CD14-positive monocyte (primary cell): ENCODE data around the gene PCDHB1. TPM values are rescaled to one million over a fixed set of nuclear protein-coding genes. Genes with fewer than 3 reads are reported as not detected.
"Not testable (repeated sequence)": the region's sequence is repeated elsewhere in the genome, so short reads cannot be mapped to it uniquely, and the experiment has no call there.

Experiments
- DNase-seq, 3 donors: peaks; one replicate each; pipeline ENCODE4 v3.0.0-alpha.2; 2011 to 2022
- H2AFZ ChIP-seq: 2 replicates; pipeline ENCODE4 v1.6.0; 2012; ENCODE audit warnings: mild to moderate bottlenecking, low read depth, low read length, inconsistent platforms; ENCODE audit not compliant: insufficient read depth, poor library complexity, severe bottlenecking
- H3K27ac ChIP-seq, 2 donors: 1 replicate in 1 of 2; 2 replicates in 1 of 2; pipeline ENCODE4 v1.5.1; 2012 to 2013; ENCODE audit warnings: low read length in 2 of 2, control low read depth in 1 of 2, inconsistent platforms in 1 of 2, low read depth in 1 of 2, mild to moderate bottlenecking in 1 of 2
- H3K27me3 ChIP-seq, 2 donors: one replicate each; pipeline versions ENCODE4 v1.6.0 to v1.6.1; 2011 to 2013; ENCODE audit warnings: low read length in 2 of 2; ENCODE audit not compliant: control insufficient read depth in 2 of 2, insufficient read depth in 2 of 2
- H3K36me3 ChIP-seq, 2 donors: replicated peaks in 1 of 2; 1 replicate in 1 of 2; 2 replicates in 1 of 2; pipeline versions ENCODE4 v1.5.1 to v1.6.1; 2012 to 2013; ENCODE audit warnings: low read length in 2 of 2, control low read depth in 1 of 2, inconsistent platforms in 1 of 2, mild to moderate bottlenecking in 1 of 2; ENCODE audit not compliant: insufficient read depth in 2 of 2, control insufficient read depth in 1 of 2
- H3K4me1 ChIP-seq, 2 donors: 1 replicate in 1 of 2; 2 replicates in 1 of 2; pipeline versions ENCODE4 v1.5.1 to v1.6.1; 2012 to 2013; ENCODE audit warnings: low read length in 2 of 2, control low read depth in 1 of 2, inconsistent platforms in 1 of 2, mild to moderate bottlenecking in 1 of 2, moderate library complexity in 1 of 2; ENCODE audit not compliant: insufficient read depth in 2 of 2, control insufficient read depth in 1 of 2
- H3K4me2 ChIP-seq: replicated peaks from 2 replicates; pipeline ENCODE3; 2012; ENCODE audit warnings: low read length, moderate library complexity, mild to moderate bottlenecking; ENCODE audit not compliant: poor library complexity, severe bottlenecking; ENCODE audit errors: extremely low read depth
- H3K4me3 ChIP-seq, 3 experiments: fragments of 200-600 bp in 1 of 3; sonication (generic) in 1 of 3; replicated peaks in 1 of 3; 1 replicate in 2 of 3; 2 replicates in 1 of 3; pipeline ENCODE4 v1.5.1; 2011 to 2013; ENCODE audit warnings: low read length in 3 of 3, mild to moderate bottlenecking in 3 of 3, control low read depth in 2 of 3, low read depth in 2 of 3, inconsistent platforms in 1 of 3, moderate library complexity in 1 of 3
- H3K79me2 ChIP-seq: 2 replicates; pipeline ENCODE4 v1.6.0; 2012; ENCODE audit warnings: mild to moderate bottlenecking, control low read depth, inconsistent platforms, low read length, moderate library complexity; ENCODE audit not compliant: insufficient read depth
- H3K9ac ChIP-seq: 2 replicates; pipeline ENCODE4 v1.6.0; 2017; ENCODE audit warnings: low read length, mild to moderate bottlenecking; ENCODE audit not compliant: insufficient read depth, poor library complexity, severe bottlenecking
- H3K9me3 ChIP-seq, 2 donors: replicated peaks in 1 of 2; 1 replicate in 1 of 2; 2 replicates in 1 of 2; pipeline versions ENCODE4 v1.5.1 to v1.6.1; 2012 to 2013; ENCODE audit warnings: low read length in 2 of 2, control low read depth in 1 of 2; ENCODE audit not compliant: control insufficient read depth in 1 of 2, insufficient read depth in 1 of 2
- H4K20me1 ChIP-seq: 2 replicates; pipeline ENCODE4 v1.6.0; 2012; ENCODE audit warnings: mild to moderate bottlenecking, low read length, control low read depth, moderate library complexity; ENCODE audit not compliant: insufficient read depth
- H3K27ac Mint-ChIP-seq, 7 donors: one replicate each; pipeline ENCODE4 v1.8.0; 2020; ENCODE audit warnings: mild to moderate bottlenecking in 7 of 7, mixed read lengths in 7 of 7, moderate library complexity in 6 of 7, inconsistent platforms in 2 of 7
- H3K27me3 Mint-ChIP-seq, 3 donors: one replicate each; pipeline ENCODE4 v1.8.0; 2021 to 2022; ENCODE audit warnings: low read depth in 3 of 3, mild to moderate bottlenecking in 3 of 3, mixed read lengths in 3 of 3, moderate library complexity in 3 of 3, inconsistent platforms in 1 of 3
- H3K36me3 Mint-ChIP-seq, 2 donors: one replicate each; pipeline ENCODE4 v1.8.0; 2020; ENCODE audit warnings: mixed read lengths in 2 of 2, inconsistent platforms in 1 of 2, mild to moderate bottlenecking in 1 of 2
- H3K4me1 Mint-ChIP-seq: one replicate; pipeline ENCODE4 v1.8.0; 2020; ENCODE audit warnings: mild to moderate bottlenecking, mixed read lengths
- H3K4me3 Mint-ChIP-seq, 2 donors: one replicate each; pipeline ENCODE4 v1.8.0; 2020; ENCODE audit warnings: mild to moderate bottlenecking in 2 of 2, mixed read lengths in 2 of 2, moderate library complexity in 1 of 2
- H3K9me3 Mint-ChIP-seq, 7 donors: one replicate each; pipeline ENCODE4 v1.8.0; 2020 to 2022; ENCODE audit warnings: mixed read lengths in 7 of 7, mild to moderate bottlenecking in 6 of 7, moderate library complexity in 6 of 7, inconsistent platforms in 2 of 7
- WGBS: methylation state at CpG from one replicate; pipeline ENCODE4 v1.1.5; 2013; ENCODE audit warnings: missing lambda C conversion rate; ENCODE audit not compliant: insufficient coverage; 5-methylcytosine and 5-hydroxymethylcytosine counted together
- intact Hi-C, 2 donors: fragments of 100-400 bp; cut with micrococcal nuclease; formaldehyde crosslinking; loops; one replicate each; pipeline versions ENCODE4 v1.15.0 to v1.15.1; 2023
- polyA plus RNA-seq, 3 donors: library from polyadenylated mRNA; depleted of rRNA in 1 of 3; unstranded in 2 of 3; stranded (reverse) in 1 of 3; fragments of 300-500 nt in 2 of 3; fragments of >200 nt in 1 of 3; fragmentation: Illumina TruSeq in 2 of 3; gene quantifications; 1 replicate in 2 of 3; 2 replicates in 1 of 3; pipeline ENCODE4 v1.2.3, GENCODE V29; 2012 to 2021
- TF ChIP-seq, protein P1 (sequence below): fragments of 200-600 bp; IDR thresholded peaks from one replicate; pipeline ENCODE4 v1.8.0; 2022; ENCODE audit warnings: antibody characterized with exemption, mild to moderate bottlenecking

Gene PCDHB1
- polyA plus RNA-seq, 3 donors, result not detected

DNA sequence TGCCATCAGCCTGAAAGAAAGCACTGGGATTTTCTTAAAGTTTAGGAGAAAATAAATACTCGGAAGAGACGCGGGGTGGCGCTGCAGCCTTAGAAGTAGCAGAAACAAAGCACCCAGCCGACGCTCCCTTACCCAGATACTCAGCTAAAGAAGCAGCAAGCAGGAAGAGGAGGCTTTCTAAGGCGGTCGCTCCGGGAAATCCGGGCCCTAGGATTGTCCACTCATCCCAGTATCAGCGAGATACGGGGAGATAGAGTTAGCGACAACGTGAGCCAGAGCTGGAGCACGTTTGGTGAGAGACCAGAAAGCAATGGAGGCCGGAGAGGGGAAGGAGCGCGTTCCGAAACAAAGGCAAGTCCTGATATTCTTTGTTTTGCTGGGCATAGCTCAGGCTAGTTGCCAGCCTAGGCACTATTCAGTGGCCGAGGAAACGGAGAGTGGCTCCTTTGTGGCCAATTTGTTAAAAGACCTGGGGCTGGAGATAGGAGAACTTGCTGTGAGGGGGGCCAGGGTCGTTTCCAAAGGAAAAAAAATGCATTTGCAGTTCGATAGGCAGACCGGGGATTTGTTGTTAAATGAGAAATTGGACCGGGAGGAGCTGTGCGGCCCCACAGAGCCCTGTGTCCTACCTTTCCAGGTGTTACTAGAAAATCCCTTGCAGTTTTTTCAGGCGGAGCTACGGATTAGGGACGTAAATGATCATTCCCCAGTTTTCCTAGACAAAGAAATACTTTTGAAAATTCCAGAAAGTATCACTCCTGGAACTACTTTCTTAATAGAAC is 43.5 kb downstream of the PCDHB1 start, which contains the start of gene PCDHB2:
PCDHB2 (plus strand) TSS at position 135 of the 782 bp plus-strand sequence; CDS start at position 311, 176 bp downstream.
- H3K27me3 ChIP-seq, result peaks cover 0 to 17% of the 10 kb centered on the region in 2 donors
- no peak for DNase-seq
- Mint-ChIP-seq H3K4me1 (no peaks in the 10 kb centered on the region), H3K27ac (no peak within 1 kb of the TSS), H3K27me3 (peaks cover 16 to 28% (median 20%) of the 10 kb centered on the region in 3 donors), H3K4me3 (peak within 1 kb of the TSS in 1 of 2 donors; percentile 31), H3K9me3 (peaks cover 17 to 39% (median 33%) of the 10 kb centered on the region in 7 donors), H3K36me3 (peaks cover 0 to 2% of the 10 kb centered on the region in 2 donors)
- TF ChIP-seq, protein P1, sequence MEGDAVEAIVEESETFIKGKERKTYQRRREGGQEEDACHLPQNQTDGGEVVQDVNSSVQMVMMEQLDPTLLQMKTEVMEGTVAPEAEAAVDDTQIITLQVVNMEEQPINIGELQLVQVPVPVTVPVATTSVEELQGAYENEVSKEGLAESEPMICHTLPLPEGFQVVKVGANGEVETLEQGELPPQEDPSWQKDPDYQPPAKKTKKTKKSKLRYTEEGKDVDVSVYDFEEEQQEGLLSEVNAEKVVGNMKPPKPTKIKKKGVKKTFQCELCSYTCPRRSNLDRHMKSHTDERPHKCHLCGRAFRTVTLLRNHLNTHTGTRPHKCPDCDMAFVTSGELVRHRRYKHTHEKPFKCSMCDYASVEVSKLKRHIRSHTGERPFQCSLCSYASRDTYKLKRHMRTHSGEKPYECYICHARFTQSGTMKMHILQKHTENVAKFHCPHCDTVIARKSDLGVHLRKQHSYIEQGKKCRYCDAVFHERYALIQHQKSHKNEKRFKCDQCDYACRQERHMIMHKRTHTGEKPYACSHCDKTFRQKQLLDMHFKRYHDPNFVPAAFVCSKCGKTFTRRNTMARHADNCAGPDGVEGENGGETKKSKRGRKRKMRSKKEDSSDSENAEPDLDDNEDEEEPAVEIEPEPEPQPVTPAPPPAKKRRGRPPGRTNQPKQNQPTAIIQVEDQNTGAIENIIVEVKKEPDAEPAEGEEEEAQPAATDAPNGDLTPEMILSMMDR, result no peak
- 16% methylated on average over 24 of the region's 29 CpGs for WGBS
- H3K9me3 ChIP-seq, result peaks cover 12 to 33% of the 10 kb centered on the region in 2 donors
- H3K4me1 ChIP-seq, result no peaks in the 10 kb centered on the region
- no peaks in the 10 kb centered on the region for H3K79me2 ChIP-seq
- H2AFZ ChIP-seq, result no peak within 1 kb of the TSS
- no peaks in the 10 kb centered on the region for H3K36me3 ChIP-seq
- no peak within 1 kb of the TSS for H3K4me2 ChIP-seq
- H3K4me3 ChIP-seq, result no peak within 1 kb of the TSS
- H3K9ac ChIP-seq, result no peak within 1 kb of the TSS
- no peaks in the 10 kb centered on the region for H4K20me1 ChIP-seq
- intact Hi-C loops, result no loop called here
- H3K27ac ChIP-seq, result no peak within 1 kb of the TSS

DNA sequence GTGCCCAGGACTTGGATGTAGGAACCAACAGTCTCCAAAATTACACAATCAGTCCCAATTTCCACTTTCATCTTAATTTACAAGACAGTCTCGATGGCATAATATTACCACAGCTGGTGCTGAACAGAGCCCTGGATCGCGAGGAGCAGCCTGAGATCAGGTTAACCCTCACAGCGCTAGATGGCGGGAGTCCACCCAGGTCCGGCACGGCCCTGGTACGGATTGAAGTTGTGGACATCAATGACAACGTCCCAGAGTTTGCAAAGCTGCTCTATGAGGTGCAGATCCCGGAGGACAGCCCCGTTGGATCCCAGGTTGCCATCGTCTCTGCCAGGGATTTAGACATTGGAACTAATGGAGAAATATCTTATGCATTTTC is 44.1 kb downstream of the PCDHB1 start:
- H3K4me3 Mint-ChIP-seq, result peak overlapping the region in 1 of 2 donors; percentile 31
- no peak overlapping the region for H3K9ac ChIP-seq
- intact Hi-C loops, result no loop called here

DNA sequence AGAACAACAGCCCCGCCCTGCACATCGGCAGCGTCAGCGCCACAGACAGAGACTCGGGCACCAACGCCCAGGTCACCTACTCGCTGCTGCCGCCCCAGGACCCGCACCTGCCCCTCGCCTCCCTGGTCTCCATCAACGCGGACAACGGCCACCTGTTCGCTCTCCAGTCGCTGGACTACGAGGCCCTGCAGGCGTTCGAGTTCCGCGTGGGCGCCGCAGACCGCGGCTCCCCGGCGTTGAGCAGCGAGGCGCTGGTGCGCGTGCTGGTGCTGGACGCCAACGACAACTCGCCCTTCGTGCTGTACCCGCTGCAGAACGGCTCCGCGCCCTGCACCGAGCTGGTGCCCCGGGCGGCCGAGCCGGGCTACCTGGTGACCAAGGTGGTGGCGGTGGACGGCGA is 45.0 kb downstream of the PCDHB1 start:
- H2AFZ ChIP-seq, H3K4me1 Mint-ChIP-seq, H4K20me1 ChIP-seq, H3K4me1 ChIP-seq, H3K36me3 Mint-ChIP-seq, DNase-seq, H3K4me3 Mint-ChIP-seq, H3K4me2 ChIP-seq, H3K4me3 ChIP-seq, H3K36me3 ChIP-seq, H3K27ac ChIP-seq, H3K79me2 ChIP-seq, intact Hi-C loops, H3K9ac ChIP-seq, H3K27ac Mint-ChIP-seq: not testable (repeated sequence)
- Histone ChIP-seq H3K27me3 (peaks cover 0 to 26% of the 10 kb centered on the region in 2 donors), H3K9me3 (peaks cover 23 to 39% of the 10 kb centered on the region in 2 donors)
- WGBS, result 36% methylated on average over 5 of the region's 46 CpGs
- peaks cover 20 to 34% (median 24%) of the 10 kb centered on the region in 3 donors for H3K27me3 Mint-ChIP-seq
- H3K9me3 Mint-ChIP-seq, result peaks cover 23 to 48% (median 42%) of the 10 kb centered on the region in 7 donors

More for the DNA sequence above, 44.1 kb downstream of the PCDHB1 start:
- Histone ChIP-seq H3K4me3 (no peak overlapping the region), H3K36me3 (no peaks in the 10 kb centered on the region), H4K20me1 (no peaks in the 10 kb centered on the region), H2AFZ (no peak overlapping the region), H3K4me2 (no peak overlapping the region), H3K4me1 (no peaks in the 10 kb centered on the region), H3K9me3 (peaks cover 14 to 35% of the 10 kb centered on the region in 2 donors), H3K79me2 (no peaks in the 10 kb centered on the region), H3K27me3 (peaks cover 0 to 17% of the 10 kb centered on the region in 2 donors), H3K27ac (no peak overlapping the region)
- Mint-ChIP-seq H3K27me3 (peaks cover 16 to 29% (median 22%) of the 10 kb centered on the region in 3 donors), H3K36me3 (peaks cover 0 to 2% of the 10 kb centered on the region in 2 donors), H3K4me1 (no peaks in the 10 kb centered on the region), H3K9me3 (peaks cover 18 to 39% (median 33%) of the 10 kb centered on the region in 7 donors), H3K27ac (no peak overlapping the region)
- TF ChIP-seq, protein P1, result no peak
- no peak for DNase-seq
- WGBS, result 44% methylated on average over 12 of the region's 12 CpGs
